Ectodermal cell (in vitro differentiated cells): ENCODE results near the gene SRRT.
"Not testable (repeated sequence)": the region's sequence is repeated elsewhere in the genome, so short reads cannot be mapped to it uniquely, and the experiment has no call there.

ENCODE experiments used
- H3K27ac ChIP-seq: 2 replicates; pipeline ENCODE4 v1.7.0; 2013; ENCODE audit warnings: mild to moderate bottlenecking, low read depth, low read length; ENCODE audit not compliant: insufficient read depth, poor library complexity, severe bottlenecking
- H3K27me3 ChIP-seq: 2 replicates; pipeline ENCODE4 v1.7.0; 2013; ENCODE audit warnings: mild to moderate bottlenecking, low read length; ENCODE audit not compliant: insufficient read depth, control insufficient read depth, poor library complexity, severe bottlenecking
- H3K36me3 ChIP-seq: one replicate; pipeline ENCODE4 v1.7.0; 2013; ENCODE audit warnings: low read length; ENCODE audit not compliant: control insufficient read depth, insufficient read depth
- H3K4me1 ChIP-seq: one replicate; pipeline ENCODE4 v1.7.0; 2013; ENCODE audit warnings: low read length; ENCODE audit not compliant: control insufficient read depth, insufficient read depth
- H3K4me3 ChIP-seq: 2 replicates; pipeline ENCODE4 v1.7.0; 2013; ENCODE audit warnings: low read depth, low read length, control low read depth; ENCODE audit not compliant: insufficient read depth
- H3K9me3 ChIP-seq: 2 replicates; pipeline ENCODE4 v1.7.0; 2013; ENCODE audit warnings: mild to moderate bottlenecking, low read length, moderate library complexity; ENCODE audit not compliant: control insufficient read depth
- WGBS, 2 experiments: methylation state at CpG; one replicate each; pipeline ENCODE4 v1.1.7; 2013; ENCODE audit warnings: missing lambda C conversion rate in 2 of 2; 5-methylcytosine and 5-hydroxymethylcytosine counted together

SRRT gene

DNA sequence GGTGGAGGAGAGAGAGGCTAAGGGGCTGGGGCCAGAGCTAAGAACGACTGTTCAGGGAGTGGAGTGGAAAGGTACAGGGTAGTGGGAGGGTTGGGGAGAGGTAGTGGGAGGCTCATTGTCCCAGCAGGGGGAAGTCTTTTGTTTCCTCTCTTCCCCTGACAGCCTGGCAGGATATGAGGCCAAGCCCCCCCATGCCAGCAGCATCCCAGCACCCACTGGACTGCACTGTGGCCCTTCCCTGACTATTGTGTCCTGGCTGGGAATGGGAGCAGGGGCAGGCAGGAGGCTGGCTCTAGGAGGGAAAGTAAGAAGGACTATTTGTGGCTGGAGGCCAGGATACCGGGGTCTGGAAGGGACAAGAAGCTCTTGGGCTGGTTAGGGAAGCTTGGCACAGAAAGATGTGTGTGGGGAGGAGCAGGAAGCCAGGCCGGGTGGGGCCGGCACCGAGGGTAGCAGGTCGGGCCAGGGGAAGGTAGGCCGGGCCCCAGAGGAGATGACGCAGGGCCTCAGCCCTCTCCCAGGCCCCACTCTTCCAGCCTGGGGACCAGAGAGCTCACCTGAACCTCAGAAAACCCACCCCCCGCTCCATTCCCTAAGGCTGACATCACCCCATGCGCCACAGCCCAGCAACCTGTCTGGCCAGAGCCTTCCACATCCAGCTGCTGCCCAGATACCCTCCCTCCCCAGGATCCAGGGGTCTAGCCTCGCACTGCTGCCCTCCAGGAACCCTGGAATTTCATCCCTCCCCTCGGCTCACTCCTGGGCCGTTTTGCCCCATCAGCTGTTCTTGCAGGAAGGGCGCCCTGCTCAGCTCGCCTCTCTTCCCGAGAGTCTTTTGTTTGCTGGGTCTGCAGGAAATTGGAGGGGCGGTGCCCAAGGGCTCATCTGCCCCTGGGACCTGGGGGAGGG lies 38.7 kb upstream of the SRRT start:
- Histone ChIP-seq H3K36me3 (no peaks in the 10 kb centered on the region), H3K4me3 (no peak overlapping the region), H3K27me3 (no peaks in the 10 kb centered on the region), H3K9me3 (no peaks in the 10 kb centered on the region), H3K4me1 (peaks cover 6% of the 10 kb centered on the region), H3K27ac (peak overlapping the region; percentile 65)
- WGBS, 2 experiments = 5 to 6% methylated on average over 16 to 17 of the region's 17 CpGs

DNA sequence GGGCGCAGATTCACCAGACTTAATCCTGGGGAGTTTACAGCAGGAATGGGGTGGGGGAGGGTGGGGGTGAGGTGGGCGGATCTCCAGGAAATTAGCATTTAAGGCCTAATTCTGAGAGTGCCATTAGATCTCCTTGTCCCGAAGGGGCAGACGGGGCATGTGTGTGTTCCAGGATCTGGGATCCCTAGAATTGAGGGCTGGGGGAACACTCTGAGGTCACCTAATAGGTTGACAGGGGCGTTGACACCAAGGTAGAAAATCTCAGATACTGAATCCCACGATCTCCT lies 38.1 kb upstream of the SRRT start:
- H3K4me1 ChIP-seq = peaks cover 6% of the 10 kb centered on the region
- H3K36me3 ChIP-seq = no peaks in the 10 kb centered on the region
- H3K27me3 ChIP-seq = no peaks in the 10 kb centered on the region
- peak overlapping the region; percentile 40 for H3K4me3 ChIP-seq
- WGBS, 2 experiments = 3% methylated on average over 6 of the region's 6 CpGs
- no peaks in the 10 kb centered on the region for H3K9me3 ChIP-seq
- H3K27ac ChIP-seq = peak overlapping the region; percentile 90

DNA sequence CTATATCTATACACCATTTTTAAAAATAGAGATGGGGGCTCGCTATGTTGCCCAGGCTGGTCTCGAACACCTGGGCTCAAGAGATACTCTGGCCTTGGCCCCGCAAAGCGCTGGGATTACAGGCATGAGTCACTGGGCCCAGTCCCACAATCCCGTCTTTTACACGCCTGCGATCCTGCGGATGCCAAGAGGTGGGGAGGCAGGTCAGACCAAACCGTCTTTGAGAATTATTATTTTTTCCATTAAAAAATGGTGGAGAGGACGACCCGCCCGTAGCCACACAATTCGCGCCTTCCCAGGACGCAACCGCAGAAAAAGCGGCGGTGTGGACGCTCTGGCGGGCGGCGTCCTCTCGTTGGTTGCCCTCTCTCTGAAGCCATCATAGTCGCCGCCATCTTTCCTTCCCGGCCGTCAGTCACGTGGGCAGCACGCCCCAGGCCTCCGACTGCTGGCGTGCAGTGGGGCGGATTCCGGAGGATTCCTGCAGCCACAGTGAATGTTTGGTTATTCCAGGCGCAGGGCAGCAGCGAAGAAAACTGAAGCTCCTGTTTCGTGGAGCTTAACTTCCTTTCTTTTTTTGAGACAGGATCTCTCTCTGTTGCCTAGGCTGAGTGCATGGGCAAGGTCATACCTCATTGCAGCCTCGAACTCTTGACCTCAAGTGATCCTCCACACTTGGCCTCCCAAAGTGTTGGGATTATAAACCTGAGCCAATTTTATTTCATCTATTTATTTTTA lies 37.6 kb upstream of the SRRT start:
- peak overlapping the region; percentile 90 for H3K27ac ChIP-seq
- H3K4me1 ChIP-seq = peaks cover 6% of the 10 kb centered on the region
- WGBS, 2 experiments = 3% methylated on average over 37 of the region's 37 CpGs
- peak overlapping the region; percentile 40 for H3K4me3 ChIP-seq
- H3K9me3 ChIP-seq = no peaks in the 10 kb centered on the region
- no peaks in the 10 kb centered on the region for H3K27me3 ChIP-seq
- H3K36me3 ChIP-seq = no peaks in the 10 kb centered on the region

DNA sequence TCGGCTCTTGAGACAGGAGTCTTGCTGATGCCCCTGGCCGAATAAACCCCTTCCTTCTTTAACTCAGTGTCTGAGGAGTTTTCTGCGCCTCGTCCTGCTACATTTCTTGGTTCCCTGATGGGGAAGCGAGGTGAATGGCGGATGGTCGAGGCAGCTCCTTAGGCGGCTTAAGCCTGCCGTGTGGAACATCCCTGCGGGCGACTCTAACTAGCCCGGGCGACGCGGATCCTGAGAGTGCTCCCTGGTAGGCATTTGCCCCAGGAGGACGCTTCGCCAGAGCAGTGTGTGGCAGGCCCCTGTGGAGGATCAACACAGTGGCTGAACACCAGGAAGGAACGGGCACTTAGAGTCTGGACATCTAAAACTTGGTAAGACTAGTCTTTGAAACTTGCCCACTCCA lies 35.5 kb upstream of the SRRT start:
- no peaks in the 10 kb centered on the region for H3K36me3 ChIP-seq
- no peaks in the 10 kb centered on the region for H3K27me3 ChIP-seq
- no peaks in the 10 kb centered on the region for H3K9me3 ChIP-seq
- H3K4me1 ChIP-seq = peaks cover 6% of the 10 kb centered on the region
- WGBS, 2 experiments = 93 to 94% methylated on average over 18 of the region's 18 CpGs
- no peak overlapping the region for H3K27ac ChIP-seq
- no peak overlapping the region for H3K4me3 ChIP-seq

DNA sequence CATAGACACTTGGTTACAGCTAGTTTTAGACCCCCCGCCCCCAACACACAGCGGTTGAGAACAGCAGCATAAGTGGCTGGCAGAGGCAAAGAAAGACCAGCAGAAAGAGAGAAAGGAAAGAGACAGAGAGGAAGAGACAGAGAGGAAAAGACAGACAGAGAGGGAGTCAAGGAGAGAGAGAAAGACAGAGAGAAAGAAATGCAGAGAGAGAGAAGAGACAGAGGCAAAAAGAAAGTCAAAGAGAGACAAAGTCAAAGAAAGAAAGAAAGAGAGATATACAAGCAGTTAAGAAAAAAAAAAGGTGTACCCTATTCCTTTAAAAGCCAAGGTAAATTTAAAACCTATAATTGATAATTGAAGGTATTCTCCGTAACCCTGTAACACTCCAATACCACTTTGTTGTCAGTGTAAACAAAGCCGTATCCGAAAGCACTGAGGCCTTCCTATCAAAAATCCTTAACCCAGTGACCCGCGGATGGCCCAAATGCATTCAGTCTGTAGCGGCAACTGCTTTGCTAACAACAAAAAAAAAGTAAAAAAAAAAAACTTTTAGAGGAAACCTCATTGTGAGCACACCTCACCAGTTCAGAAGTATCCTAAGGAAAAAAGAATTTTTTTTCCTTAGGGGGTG lies 34.3 kb upstream of the SRRT start:
- Histone ChIP-seq H3K27ac (no peak overlapping the region), H3K9me3 (no peaks in the 10 kb centered on the region), H3K27me3 (no peaks in the 10 kb centered on the region), H3K4me1 (peaks cover 6% of the 10 kb centered on the region), H3K36me3 (no peaks in the 10 kb centered on the region), H3K4me3 (no peak overlapping the region)
- WGBS, 2 experiments = 33 to 42% methylated on average over 7 to 8 of the region's 8 CpGs

DNA sequence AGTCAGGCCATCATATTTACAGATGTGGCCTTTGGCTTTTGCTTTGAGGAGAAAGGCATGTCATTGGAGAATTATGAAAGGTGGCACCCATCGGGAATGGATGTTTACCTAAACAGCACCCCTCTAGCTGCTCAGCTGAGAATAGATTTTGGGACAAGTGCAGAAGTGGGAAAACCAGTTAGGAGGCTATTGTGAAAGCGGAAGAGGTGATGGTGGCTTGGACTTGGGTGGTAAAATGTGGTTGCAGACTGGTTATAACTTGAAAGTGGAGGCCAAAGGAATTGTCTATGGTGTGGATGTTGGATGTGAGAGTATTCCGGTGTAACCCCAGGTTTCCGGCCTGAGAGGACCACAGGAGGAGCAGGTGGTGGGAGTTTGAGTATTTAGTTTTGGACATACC lies 27.5 kb upstream of the SRRT start:
- H3K36me3 ChIP-seq = no peaks in the 10 kb centered on the region
- no peaks in the 10 kb centered on the region for H3K27me3 ChIP-seq
- no peaks in the 10 kb centered on the region for H3K9me3 ChIP-seq
- no peak overlapping the region for H3K27ac ChIP-seq
- WGBS, 2 experiments = 94 to 95% methylated on average over 4 of the region's 4 CpGs
- H3K4me3 ChIP-seq = no peak overlapping the region
- no peaks in the 10 kb centered on the region for H3K4me1 ChIP-seq

DNA sequence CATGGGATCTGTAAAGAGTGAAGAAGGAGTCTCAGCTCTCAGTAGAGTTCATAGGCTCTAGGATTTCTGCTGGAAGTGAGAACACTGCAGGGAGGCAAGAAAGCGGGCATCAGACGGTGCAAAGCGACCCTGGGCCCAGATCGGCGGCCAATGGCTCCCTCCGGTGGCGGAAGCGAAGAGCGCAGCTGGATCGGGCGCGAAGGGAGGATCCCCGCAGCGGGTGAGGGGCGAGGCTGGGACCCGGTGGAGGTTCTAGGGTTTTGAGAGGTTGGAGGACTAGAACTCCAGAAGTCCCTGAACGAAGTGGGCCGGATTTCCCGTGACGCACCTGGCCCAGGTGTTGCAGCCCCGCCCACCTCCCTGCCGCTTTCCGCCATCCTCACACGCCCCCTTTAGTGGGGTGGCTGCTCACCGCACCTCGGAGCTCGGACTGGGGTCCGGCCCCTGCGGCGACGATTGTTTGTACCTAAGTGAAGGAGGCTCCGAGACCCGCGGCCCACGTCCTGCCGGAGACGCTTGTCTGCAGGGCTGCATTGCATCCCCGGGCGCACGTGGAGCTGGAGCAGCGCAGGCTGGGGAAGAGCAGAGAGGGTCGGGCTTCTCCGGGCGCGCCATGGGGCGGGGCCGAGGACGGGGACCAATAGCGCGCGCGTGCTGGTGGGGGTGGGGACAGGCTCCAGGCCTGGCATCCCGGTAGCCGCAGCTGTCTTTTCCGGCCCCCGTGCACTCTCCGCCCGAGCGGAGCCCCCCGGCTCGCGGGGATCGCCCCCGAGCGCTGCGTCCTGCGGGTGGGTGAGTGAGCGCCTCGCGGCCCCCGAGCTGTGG lies 22.6 kb upstream of the SRRT start, which contains the start of gene SLC12A9:
TSS of gene SLC12A9 (plus strand) at position 666 of the 825 bp plus-strand sequence. CDS start 1,485 bp downstream, outside the sequence.
- WGBS, 2 experiments = 0 to 1% methylated on average over 71 of the region's 71 CpGs
- H3K27me3 ChIP-seq = peaks cover 5% of the 10 kb centered on the region
- H3K27ac ChIP-seq = no peak within 1 kb of the TSS
- no peaks in the 10 kb centered on the region for H3K9me3 ChIP-seq
- H3K4me1 ChIP-seq = no peaks in the 10 kb centered on the region
- H3K36me3 ChIP-seq = no peaks in the 10 kb centered on the region
- H3K4me3 ChIP-seq = peak within 1 kb of the TSS; percentile 69

DNA sequence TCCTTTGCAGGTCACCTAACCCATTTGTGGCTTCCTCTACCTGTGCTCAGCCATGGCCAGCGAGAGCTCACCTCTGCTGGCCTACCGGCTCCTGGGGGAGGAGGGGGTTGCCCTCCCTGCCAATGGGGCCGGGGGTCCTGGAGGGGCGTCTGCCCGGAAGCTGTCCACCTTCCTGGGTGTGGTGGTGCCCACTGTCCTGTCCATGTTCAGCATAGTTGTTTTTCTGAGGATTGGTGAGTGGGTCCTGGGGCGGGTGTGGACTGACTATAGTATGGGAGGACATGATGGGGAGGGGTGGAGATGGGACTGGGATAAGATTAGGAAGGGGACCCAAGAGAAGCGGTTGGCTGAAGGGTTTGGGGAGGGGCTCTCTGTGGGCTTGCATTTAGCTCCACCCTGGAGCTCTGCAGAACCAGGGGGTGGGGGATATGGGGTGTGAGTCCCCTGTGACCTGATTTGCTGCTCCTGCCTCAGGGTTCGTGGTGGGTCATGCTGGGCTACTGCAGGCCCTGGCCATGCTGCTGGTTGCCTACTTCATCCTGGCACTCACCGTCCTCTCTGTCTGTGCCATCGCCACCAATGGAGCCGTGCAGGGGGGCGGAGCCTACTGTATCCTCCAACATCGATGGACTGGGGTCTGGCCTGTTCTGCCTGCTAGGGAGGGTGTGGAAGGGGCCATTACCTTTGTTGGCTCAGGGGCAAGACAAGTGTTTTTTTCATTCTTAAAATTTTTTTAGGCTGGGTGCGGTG lies 20.6 kb upstream of the SRRT start:
- H3K27me3 ChIP-seq = peaks cover 5% of the 10 kb centered on the region
- 89 to 92% methylated on average over 14 of the region's 14 CpGs for WGBS, 2 experiments
- H3K36me3 ChIP-seq = no peaks in the 10 kb centered on the region
- H3K4me3 ChIP-seq = no peak overlapping the region
- no peaks in the 10 kb centered on the region for H3K9me3 ChIP-seq
- no peaks in the 10 kb centered on the region for H3K4me1 ChIP-seq
- no peak overlapping the region for H3K27ac ChIP-seq

DNA sequence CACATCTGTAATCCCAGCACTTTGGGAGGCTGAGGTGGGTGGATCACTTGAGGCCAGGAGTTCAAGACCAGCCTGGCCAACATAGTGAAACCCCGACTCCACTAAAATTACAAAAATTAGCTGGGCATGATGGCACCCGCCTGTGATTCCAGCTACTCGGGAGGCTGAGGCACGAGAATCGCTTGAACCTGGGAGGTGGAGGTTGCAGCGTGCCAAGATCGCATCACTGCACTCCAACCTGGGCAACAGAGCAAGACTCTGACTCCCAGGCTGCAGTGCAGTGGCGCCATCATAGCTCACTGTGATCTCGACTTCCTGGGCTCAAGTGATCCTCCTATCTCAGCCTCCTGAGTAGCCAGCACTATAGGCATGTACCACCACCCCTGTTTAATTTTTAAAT lies 20.0 kb upstream of the SRRT start:
- H3K9me3 ChIP-seq, H3K27ac ChIP-seq, H3K4me1 ChIP-seq, H3K36me3 ChIP-seq, H3K4me3 ChIP-seq, H3K27me3 ChIP-seq: not testable (repeated sequence)
- WGBS, 2 experiments = 94 to 95% methylated on average over 9 of the region's 9 CpGs
